Measurements from ENCODE around the gene CTNNBL1.

Gene CTNNBL1

GRCh38 chr20:37796733-37797132, 102.9 kb downstream of the CTNNBL1 start:
- Histone ChIP-seq H3K4me3 (ENCODE audit: severe bottlenecking) (no peak overlapping the region), H3K36me3 (ENCODE audit: low read depth) (peaks cover 16% of the 10 kb centered on the region), H3K27me3 (ENCODE audit: insufficient read depth, poor library complexity, severe bottlenecking) (no peaks in the 10 kb centered on the region), H3K9me3 (ENCODE audit: severe bottlenecking) (no peaks in the 10 kb centered on the region), H3K27ac (ENCODE audit: poor library complexity, severe bottlenecking) (no peak overlapping the region), H3K4me1 (ENCODE audit: insufficient read depth, poor library complexity, severe bottlenecking) (no peaks in the 10 kb centered on the region)
- no peak for TF ChIP-seq CTCF (IDR thresholded peaks at IDR 0.05; ENCODE audit: poor library complexity, severe bottlenecking)
- no peak for DNase-seq (ENCODE audit: low spot score)
- ATAC-seq (ENCODE audit: low read depth) = no peak

- no peak for DNase-seq (ENCODE audit: low spot score)
- no peak overlapping the region for H3K27ac ChIP-seq (ENCODE audit: poor library complexity, severe bottlenecking)
- H3K4me3 ChIP-seq (ENCODE audit: severe bottlenecking) = no peak overlapping the region
- peaks cover 18% of the 10 kb centered on the region for H3K36me3 ChIP-seq (ENCODE audit: low read depth)
- no peaks in the 10 kb centered on the region for H3K27me3 ChIP-seq (ENCODE audit: insufficient read depth, poor library complexity, severe bottlenecking)
- no peaks in the 10 kb centered on the region for H3K4me1 ChIP-seq (ENCODE audit: insufficient read depth, poor library complexity, severe bottlenecking)
- no peak for TF ChIP-seq CTCF (IDR thresholded peaks at IDR 0.05; ENCODE audit: poor library complexity, severe bottlenecking)
- no peak for ATAC-seq (ENCODE audit: low read depth)
- no peaks in the 10 kb centered on the region for H3K9me3 ChIP-seq (ENCODE audit: severe bottlenecking)
Observed at GRCh38 chr20:37797669-37798175, 103.9 kb downstream of the CTNNBL1 start.

GRCh38 chr20:37798312-37798711, 104.5 kb downstream of the CTNNBL1 start:
- H3K36me3 ChIP-seq (ENCODE audit: low read depth) = peaks cover 19% of the 10 kb centered on the region
- H3K27ac ChIP-seq (ENCODE audit: poor library complexity, severe bottlenecking) = no peak overlapping the region
- H3K27me3 ChIP-seq (ENCODE audit: insufficient read depth, poor library complexity, severe bottlenecking) = no peaks in the 10 kb centered on the region
- H3K4me1 ChIP-seq (ENCODE audit: insufficient read depth, poor library complexity, severe bottlenecking) = no peaks in the 10 kb centered on the region
- TF ChIP-seq CTCF (IDR thresholded peaks at IDR 0.05; ENCODE audit: poor library complexity, severe bottlenecking) = no peak
- no peaks in the 10 kb centered on the region for H3K9me3 ChIP-seq (ENCODE audit: severe bottlenecking)
- DNase-seq (ENCODE audit: low spot score) = no peak
- no peak overlapping the region for H3K4me3 ChIP-seq (ENCODE audit: severe bottlenecking)
- no peak for ATAC-seq (ENCODE audit: low read depth)

- no peaks in the 10 kb centered on the region for H3K4me1 ChIP-seq (ENCODE audit: insufficient read depth, poor library complexity, severe bottlenecking)
- H3K27me3 ChIP-seq (ENCODE audit: insufficient read depth, poor library complexity, severe bottlenecking) = no peaks in the 10 kb centered on the region
- no peak for DNase-seq (ENCODE audit: low spot score)
- no peak overlapping the region for H3K4me3 ChIP-seq (ENCODE audit: severe bottlenecking)
- H3K9me3 ChIP-seq (ENCODE audit: severe bottlenecking) = no peaks in the 10 kb centered on the region
- H3K27ac ChIP-seq (ENCODE audit: poor library complexity, severe bottlenecking) = no peak overlapping the region
- ATAC-seq (ENCODE audit: low read depth) = no peak
- no peak for TF ChIP-seq CTCF (IDR thresholded peaks at IDR 0.05; ENCODE audit: poor library complexity, severe bottlenecking)
- H3K36me3 ChIP-seq (ENCODE audit: low read depth) = peaks cover 18% of the 10 kb centered on the region
Observed at GRCh38 chr20:37800618-37801017, 106.8 kb downstream of the CTNNBL1 start.

GRCh38 chr20:37801921-37802320, 108.1 kb downstream of the CTNNBL1 start:
- Histone ChIP-seq H3K4me1 (ENCODE audit: insufficient read depth, poor library complexity, severe bottlenecking) (no peaks in the 10 kb centered on the region), H3K9me3 (ENCODE audit: severe bottlenecking) (no peaks in the 10 kb centered on the region), H3K4me3 (ENCODE audit: severe bottlenecking) (no peak overlapping the region), H3K27ac (ENCODE audit: poor library complexity, severe bottlenecking) (no peak overlapping the region), H3K36me3 (ENCODE audit: low read depth) (peaks cover 17% of the 10 kb centered on the region), H3K27me3 (ENCODE audit: insufficient read depth, poor library complexity, severe bottlenecking) (no peaks in the 10 kb centered on the region)
- no peak for ATAC-seq (ENCODE audit: low read depth)
- no peak for TF ChIP-seq CTCF (IDR thresholded peaks at IDR 0.05; ENCODE audit: poor library complexity, severe bottlenecking)
- DNase-seq (ENCODE audit: low spot score) = no peak
